Measurements from ENCODE around the gene AARS2.

The AARS2 gene

DNA sequence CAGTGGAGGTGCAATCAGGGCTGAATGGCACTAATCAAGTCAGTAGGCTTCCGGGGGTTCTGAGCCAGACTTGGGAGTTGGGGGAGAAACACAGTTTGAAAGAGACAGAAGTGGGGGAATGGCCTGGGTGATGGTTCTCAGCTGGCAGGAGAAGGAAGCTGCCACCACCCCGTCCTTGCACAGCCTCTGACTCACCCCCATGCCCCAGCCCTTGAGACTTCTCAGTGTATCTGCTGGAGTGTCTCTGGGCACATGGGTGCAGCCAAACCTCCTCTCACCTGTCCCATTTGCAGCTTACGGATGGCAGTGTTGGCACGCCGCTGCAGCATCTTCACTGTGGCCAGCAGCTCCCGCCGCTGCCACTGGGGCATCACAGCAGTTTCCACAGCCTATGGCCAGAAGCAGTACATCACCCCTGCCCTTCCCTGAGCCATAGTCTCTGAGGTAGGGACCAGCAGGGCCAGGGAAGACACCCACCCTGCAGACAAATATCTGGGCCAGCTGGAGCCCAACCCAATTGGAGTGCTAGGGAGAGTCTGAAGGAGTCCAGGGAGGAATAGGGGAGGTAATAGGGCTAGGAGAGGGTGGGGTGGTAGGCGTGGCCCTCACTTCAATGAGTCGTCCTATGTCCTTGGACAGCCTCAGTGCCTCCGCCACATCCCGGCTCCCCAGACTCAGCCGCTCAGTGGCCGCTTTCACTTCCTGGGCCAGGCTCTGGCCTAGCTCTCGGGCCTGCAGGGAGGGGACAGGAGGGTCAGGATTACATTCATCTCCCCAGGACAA lies 11.2 kb downstream of the AARS2 start:
- DNase-seq (ENCODE audit: low read depth in 2 of 2, low spot score in 1 of 2) = no peak

DNA sequence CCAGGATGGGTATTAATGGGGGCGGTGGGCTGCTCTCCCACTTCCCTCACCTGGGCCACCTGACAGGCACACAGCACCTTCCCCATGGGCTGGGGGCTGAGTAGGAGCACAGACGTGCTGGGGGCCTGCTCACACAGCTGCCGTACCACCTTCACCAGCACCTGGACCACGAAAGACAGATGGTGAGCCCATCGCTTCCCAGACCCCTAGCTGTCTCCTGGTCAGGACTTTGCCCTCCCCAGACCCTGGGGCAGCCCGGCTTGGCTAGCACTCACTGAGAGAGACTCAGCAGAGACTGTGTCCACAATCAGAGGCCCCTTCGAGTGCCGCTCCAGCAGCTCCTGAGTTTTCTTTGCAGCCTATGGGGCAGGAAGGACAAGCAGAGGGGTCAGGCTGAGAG lies 12.0 kb downstream of the AARS2 start:
- no peak for DNase-seq (ENCODE audit: low read depth in 2 of 2, low spot score in 1 of 2)

DNA sequence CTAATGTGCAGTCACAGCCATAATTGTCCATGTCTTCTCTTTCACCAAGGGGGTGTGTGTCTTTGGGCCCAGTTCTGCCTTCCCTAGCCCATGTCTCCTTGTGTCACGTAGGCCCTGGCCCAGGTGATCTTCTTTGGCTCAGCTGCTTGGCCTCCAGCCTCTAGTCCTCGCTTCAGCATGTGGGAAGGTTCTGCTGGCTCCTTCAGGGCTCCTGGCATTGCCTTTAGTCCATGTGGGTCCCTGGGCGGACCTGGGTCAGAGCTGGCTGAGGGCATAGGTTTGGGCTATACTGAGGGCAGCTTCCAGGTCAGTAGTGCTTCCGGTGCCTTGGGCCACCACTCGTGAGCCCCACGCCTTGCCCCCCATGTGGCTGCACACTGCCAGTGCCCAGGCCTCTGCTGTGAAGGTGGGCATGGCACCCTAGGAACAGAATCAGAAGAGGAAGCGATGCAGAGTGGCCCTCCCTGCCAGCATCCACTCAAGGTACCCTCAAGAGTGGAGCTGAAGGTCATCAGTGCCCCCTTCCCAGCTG lies 12.8 kb downstream of the AARS2 start:
- DNase-seq (ENCODE audit: low read depth in 2 of 2, low spot score in 1 of 2) = no peak

DNA sequence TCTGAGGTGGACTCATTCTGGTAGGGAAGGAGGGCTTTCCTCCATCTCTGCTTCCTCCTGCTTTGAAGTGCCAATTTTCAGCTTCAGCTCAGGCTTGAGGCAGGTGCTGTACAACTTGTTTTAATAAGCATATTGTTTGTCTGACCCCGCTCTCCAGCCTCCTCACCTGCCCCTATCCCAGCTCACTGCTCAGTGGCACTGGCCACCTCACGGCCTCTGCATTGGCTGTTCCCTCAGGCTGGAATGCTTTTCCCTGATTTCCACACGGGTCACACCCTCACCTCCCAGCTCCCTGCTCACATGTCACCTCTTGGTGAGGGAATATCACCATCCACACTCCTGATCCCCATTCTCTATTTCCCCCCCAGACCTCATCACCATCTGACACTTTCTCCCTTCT lies 14.3 kb downstream of the AARS2 start:
- no peak for DNase-seq (ENCODE audit: low read depth in 2 of 2, low spot score in 1 of 2)

DNA sequence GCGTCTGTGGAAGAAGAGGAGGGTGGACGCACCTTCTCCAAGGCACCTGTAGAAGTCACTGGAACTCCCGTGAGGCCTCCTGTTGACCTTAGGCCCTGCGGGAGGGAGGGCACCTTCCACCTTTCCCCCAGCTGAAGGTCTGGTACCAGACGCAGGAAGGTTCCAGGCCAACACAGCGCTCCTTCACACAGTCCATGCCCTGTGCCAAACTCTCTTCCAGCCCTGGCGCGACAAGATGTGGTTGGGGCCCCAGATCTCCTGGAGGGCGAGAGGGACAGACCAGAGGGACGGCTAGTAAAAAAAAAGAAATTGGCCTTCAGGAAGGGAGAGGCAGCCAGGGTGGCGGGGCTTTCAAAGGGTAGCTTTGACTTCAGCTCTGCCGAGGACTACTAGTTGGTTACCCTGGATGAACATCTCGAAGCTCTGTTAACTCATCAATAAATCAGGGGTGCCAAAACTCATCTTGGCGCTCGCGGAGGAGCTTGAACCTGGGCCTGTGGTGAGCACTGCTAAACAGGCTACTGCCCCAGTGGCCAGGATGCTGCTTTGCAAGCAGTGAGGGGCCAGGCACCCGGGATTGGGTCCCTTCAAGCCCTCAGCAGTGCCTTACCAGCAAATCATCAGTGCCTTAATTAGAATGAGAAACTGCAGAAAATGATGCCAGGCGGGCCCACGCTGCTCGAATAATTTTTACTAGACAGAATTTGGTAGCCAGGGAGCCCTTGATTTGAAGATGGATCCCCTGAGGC lies 14.9 kb downstream of the AARS2 start:
- no peak for DNase-seq (ENCODE audit: low read depth in 2 of 2, low spot score in 1 of 2)

DNA sequence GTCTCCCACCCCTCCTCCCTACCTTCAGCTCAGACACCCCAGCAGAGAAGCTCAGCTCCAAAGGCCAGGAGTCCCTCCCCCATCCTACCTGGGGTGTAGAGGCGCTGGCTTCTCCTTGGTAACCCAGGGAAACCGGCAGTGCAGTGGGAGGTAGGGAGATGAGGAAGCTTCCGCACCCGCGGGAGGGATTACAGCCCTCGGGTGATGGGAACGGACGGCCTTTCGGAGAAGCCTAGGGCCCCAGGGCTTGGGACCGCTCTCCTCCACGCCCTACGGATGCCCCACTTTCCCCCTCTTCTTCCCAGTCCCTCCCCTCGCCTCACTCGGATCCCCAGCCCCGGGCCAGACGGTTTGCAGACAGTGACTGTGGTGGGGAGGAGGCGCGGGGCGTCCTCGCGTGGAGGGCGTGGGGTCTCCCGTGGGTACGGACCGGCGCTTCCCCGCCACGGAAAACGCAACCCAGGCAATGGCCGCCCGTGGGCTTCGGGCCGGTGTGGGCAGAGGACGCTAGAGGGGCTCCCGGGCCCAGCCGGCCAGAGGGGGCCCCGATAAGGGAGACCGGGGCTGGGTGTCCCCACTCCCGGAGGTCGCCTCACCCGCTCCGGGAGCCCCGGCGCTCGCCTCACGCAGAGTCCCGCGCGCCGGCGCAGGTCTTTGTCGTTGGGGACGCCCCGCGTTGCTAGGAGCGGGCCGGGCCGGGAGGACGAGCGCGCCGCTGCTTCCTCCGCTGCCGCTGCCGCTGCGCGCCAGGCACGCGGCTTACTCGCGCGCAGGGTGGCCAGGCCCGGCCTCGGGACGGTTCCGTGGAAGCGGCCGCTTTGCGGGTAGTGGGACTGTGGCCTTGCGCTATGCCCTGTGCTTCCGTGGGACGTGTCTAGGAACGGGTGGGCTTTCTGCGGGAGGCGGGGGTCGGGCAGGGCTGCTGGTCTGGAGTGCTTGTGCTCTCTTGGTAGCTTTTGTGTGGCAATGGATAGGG lies 15.8 kb downstream of the AARS2 start:
- DNase-seq (ENCODE audit: low read depth in 2 of 2, low spot score in 1 of 2) = no peak

DNA sequence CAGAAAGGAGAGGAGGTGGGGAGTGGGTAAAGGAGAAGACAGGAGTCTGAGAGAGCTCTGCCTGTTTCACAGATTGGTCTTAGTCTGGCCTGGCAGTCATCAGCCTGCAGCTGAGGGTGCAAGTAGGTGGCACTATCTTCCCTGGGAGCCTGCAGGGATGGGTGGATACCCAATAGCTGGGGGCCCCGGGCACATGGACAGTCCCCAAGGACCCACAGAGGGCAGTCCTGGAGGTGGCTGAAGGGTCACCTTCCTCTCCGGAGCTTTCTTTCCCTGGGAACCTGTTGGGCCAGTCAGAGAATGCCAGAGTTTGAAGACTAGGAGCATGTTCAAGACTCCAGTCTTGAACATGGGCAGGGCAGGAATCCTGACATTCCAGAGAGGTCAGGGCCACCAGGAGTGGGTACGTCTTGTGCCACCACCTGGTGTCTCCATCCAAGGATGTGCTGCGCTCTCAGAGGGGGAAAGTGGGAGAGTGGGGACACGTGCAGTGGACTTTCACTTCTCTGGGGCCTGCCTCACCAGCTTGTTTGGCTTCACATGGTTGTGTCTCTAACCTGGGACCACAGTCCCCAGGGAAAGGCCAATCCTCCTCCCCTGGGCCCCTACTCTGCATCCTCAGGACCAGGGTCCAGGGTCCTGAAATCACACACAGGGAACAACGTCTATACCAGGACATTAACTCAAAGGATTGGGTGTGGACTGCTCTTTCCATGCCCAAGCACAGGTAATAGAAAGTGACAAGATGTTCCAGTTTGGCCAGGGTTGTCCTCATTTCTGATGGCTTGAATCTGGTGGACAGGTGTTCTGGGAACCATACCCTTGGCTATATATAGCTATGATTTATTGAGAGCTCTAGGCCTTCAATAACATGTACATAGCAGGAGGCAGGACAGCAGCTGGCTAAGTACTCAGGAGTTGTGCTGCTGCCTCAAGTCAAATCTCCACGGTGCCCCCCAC lies 18.0 kb downstream of the AARS2 start:
- DNase-seq (ENCODE audit: low read depth in 2 of 2, low spot score in 1 of 2) = no peak

DNA sequence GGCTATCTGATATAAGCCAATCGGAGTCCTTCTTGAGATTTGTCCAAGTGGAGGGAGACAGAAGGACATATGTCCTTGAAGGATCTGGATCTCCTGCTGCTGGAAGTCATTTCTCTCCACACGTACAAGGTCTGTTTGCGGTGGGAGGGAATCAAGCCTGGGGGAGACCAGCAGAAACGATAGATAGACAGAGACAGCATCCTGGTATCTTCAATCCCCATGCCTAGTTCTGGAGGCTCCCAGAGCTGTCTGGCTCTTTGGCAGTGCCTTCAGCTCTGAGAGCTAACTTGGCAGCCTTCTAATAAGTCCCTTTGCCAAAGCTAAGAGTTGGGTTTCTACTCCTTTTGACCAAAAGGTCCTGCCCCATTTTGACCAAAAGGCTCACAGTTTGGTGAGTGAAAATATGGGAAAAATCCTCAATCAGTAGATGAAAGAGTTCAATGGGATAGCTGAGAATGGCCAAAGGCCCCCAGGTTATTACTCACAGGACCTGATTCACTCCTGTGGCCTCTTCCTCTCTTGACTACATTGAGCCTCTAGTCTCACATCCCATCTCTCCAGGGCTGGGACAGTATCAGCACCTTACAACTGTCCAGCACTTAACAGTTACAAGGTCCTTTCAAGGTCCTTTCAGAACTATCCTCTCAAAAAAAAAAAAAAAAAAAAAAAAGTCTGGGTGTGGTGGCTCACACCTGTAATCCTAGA lies 20.3 kb downstream of the AARS2 start:
- DNase-seq (ENCODE audit: low read depth in 2 of 2, low spot score in 1 of 2) = no peak

DNA sequence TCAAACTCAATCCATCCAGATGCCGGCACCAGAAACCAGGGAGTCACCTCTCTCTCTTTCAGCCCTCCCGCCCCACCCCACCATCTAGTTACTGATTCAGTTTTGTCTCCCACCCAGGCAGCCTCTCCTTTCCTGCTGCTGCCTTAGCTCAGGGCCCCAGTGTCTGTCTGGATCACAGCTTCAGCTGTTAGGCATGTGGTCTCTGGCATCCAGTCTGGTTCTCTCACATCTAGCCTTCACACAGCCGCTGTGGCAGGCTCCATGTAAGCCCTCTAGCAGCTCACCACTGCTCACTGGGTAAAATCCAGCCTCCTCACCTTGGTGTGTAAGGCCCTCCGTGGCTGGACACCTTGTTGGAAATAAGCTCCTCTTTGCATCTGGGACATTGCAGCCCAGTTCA lies 21.3 kb downstream of the AARS2 start:
- no peak for DNase-seq (ENCODE audit: low read depth in 2 of 2, low spot score in 1 of 2)

DNA sequence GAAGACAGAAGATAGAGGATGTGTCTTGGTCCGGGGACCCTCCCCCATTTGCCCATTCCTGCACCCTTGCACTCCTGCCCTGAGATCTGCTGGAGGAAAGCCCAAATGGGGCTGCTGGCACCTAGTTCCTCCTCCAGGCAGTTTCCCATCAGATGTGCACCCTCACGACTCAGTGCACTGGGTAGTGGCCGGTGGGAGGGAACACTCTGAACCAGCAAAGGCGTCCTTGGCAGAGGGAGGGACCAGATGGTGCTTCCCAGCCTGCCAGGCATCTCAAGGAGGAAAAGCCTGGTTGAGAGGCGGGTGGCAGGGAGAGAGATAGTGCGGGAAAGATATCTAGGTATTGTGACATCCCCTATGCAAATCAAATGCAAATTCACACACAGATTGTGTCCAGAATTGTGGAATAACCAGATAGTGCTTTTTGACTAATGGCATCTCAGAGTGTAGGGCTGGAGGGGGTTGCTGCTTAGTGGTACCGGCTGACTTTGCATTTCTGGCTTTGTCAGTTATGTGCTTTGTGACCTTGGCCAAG lies 23.4 kb downstream of the AARS2 start:
- DNase-seq (ENCODE audit: low read depth in 2 of 2, low spot score in 1 of 2) = no peak

DNA sequence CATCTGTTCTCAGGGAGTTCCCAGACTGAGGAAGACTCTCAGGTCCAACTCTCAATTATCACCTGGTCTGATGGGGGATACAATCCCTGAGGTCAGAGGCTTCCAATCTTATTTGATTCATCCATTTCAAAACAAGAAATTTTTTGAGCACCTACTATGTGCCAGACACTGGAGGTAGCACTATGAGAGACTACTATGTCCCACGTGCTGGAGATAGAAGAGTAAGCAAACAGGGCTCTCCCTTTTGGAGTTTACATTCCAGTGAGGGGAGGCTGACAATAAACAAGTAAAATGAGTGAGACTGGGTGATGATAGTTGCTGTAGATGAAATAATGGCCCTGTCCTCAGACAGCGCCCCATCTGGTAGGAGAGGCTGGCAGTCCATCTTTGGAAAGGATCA lies 26.4 kb downstream of the AARS2 start:
- DNase-seq (ENCODE audit: low read depth in 2 of 2, low spot score in 1 of 2) = no peak

DNA sequence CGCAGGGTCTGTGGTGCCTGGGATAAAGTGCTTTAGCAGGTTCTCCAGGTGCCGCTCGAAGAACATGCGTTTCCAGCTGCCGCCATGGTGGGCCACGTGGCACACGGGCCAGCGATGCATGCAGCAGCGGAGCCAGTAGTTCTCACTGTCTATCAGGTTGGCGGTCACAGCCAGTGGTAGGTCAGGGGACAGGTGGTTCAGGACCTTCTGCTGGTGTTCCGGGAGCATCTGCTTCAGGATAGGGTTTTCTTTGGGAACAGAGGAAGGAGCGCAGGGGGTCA lies 26.9 kb downstream of the AARS2 start:
- no peak for DNase-seq (ENCODE audit: low read depth in 2 of 2, low spot score in 1 of 2)

DNA sequence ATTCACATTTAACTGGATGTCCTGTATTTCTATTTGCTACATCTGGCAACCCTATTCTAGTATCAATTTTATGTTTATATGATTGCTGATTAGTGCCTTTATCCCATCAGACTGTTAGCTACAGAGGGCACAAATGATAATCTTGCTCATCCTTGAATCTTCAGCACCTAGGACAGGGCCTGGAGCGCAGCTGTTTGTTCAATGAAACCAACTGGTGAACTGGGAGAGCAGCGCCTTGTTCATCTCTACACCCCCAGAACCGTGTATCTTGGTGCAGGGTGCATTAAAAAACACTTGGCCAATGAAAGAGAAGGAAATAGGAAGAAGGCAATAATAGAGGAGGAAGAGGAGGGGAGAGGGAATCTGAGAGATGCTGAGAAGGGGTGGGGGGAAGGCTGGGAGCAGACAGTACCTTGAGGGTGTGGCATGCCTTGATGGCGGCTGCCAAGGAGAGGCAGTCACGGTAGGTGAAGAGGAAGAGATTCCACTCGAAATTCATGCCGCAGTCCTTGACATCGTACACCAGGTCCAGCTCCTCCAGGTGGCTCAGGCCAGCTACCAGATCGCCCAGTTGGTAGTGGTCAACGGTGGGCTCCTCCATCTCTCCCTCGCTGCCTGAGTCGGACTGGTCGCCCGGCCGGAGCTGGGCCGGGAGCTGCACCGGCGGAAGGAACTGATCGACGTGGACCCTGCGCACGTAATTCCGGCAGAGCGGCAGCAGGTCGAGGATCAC lies 27.4 kb downstream of the AARS2 start:
- DNase-seq (ENCODE audit: low read depth in 2 of 2, low spot score in 1 of 2) = no peak

DNA sequence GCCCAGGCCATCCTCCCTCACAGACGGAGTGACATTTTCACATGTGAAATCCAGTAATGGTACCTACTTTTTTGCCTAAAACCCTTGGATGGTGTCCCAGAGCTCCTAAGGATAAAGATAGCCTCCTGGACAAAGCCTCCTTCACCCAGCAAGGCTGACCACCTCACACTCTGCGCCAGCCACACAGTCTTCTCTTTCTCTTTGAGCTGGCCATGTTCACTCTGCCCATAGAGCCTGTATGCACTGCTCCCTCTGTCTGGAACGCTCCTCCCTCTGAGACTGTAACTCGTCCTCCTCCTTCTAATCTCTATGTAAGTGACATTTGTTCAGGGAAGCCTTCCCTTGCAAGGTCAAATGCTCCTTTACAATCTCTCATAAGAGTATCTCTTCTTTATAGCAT lies 28.3 kb downstream of the AARS2 start:
- no peak for DNase-seq (ENCODE audit: low read depth in 2 of 2, low spot score in 1 of 2)

DNA sequence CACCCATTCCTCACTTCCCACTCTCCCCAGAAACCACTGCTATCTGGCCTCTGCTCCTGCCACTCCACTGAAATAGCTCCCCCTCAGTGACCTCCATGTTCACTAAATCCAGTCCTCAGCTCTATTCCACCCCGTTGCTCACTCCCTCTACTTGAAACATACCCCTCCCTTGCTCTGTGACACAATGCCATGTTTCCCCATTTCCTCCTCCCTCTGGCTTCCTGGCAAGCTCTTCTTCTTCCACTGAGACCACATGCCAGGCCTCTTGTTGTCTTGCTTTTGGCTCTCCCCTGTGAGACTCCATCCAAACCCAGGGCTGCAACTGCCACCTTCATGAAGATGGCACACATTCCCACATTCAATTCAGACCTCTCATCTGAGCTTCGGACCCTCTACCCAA lies 29.0 kb downstream of the AARS2 start:
- no peak for DNase-seq (ENCODE audit: low read depth in 2 of 2, low spot score in 1 of 2)

DNA sequence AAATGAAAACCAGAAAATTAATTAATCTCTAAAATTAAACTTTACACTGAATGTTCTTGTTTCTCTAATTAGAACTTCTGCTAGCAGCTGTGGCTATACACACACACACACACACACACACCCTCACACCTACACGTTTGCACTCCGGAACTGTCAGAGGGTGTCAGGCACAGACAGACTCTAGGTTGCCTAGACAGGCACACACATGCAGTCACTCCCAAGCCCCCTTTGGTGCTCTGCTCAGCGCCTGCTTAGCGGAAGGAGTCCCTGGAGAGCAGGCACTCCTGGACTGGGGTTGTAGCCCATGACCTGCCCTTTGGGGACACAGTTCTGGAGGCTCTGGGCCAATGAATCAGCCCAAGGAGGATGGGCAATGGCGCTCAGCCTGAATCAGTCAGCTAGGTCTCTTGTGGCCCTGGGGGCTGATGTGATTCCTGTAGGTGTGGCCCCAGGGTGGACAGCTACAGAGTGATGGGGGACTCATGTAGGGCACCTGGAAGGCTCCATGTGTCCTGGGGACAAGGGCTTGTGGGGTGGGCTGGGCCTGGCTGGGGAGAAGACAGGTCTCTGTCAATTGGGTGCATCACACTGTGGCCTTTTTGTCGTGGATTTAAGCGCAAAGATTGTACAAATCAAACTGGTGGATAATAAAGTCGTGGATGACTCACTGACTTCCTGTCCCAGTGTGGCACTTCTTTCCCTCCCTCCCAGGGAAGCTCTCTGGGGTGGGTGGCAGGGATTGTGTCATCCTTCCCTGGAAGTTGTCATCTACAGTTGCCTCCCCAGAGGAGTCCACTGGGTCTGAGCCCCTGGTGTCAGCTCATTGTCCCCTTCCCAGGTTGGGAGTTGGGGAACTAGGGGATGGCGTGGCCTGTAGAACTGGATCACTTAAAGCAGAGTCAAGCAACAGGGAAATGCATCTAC lies 34.1 kb downstream of the AARS2 start:
- DNase-seq (ENCODE audit: low read depth in 2 of 2, low spot score in 1 of 2) = no peak

DNA sequence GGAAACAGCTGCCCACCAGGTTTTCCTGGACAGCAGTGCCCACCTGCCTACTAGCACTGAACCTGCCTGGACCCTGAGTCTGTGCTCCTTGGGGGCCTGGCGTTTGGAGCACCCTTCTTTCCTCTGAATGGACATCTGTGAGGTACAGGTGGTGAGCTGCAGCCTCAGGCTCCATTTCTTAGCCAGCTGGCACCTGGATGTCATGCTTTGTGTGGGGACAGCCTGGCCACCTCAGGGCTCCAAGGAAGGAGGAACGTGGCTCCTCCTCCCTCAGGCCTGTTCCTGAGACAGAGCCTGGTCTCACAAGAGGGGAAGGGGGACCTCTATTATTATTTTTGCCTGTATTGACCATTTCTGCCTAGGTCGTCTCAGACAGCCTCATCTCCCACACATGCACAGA lies 34.8 kb downstream of the AARS2 start:
- DNase-seq (ENCODE audit: low read depth in 2 of 2, low spot score in 1 of 2) = no peak

DNA sequence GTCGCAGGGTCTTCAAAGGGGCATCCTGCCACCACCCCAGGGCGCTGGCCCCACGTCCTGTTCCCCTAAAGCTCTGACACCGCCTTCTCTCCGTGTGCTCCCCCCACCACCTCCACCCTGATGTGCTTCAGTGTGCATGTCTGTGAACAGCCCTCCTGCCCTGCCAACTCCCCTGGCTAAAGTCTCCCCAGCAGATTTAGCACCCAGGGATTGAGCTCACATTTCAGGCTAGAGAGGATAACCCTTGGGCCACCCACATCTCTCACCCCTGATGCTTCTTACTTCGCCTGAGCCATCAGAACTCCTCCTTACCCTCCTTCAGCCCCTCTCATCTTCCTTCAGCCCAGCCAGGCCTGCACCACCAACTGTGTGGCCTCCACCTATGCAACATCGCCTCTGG lies 35.4 kb downstream of the AARS2 start:
- no peak for DNase-seq (ENCODE audit: low read depth in 2 of 2, low spot score in 1 of 2)

Measured in stimulated activated CD8-positive, alpha-beta memory T cell treated with anti-CD3 and anti-CD28 coated beads, Interleukin-4, amount 100 ng/mL, for 1 hour (primary cell).